ENCODE data around the gene RIC8A.

- TF ChIP-seq CTCF (conservative IDR thresholded peaks at IDR 0.05; ENCODE audit: low read length) (no peak), EZH2phosphoT487 (IDR thresholded peaks at IDR 0.05; ENCODE audit: borderline replicate concordance) (no peak)
Observed at GRCh38 chr11:261624-262023, 54.1 kb downstream of the RIC8A start.
